ENCODE results near the gene MYO1C.
A peak's percentile ranks its signal among the peaks of the same experiment; 100 is the strongest.

The MYO1C gene

GRCh38 chr17:1481736-1482135 lies 10.8 kb downstream of the MYO1C start:
- peak overlapping the region; percentile 28 for H3K27ac ChIP-seq
- no peak for TF ChIP-seq CTCF (conservative IDR thresholded peaks at IDR 0.05; ENCODE audit: low read depth)
- DNase-seq (ENCODE audit: low spot score): no peak
- CTCF ChIA-PET: no interaction called here
- POLR2A ChIA-PET (ENCODE audit: low non-redundant PET): no interaction called here

GRCh38 chr17:1480747-1481465 lies 11.6 kb downstream of the MYO1C start:
- POLR2A ChIA-PET (ENCODE audit: low non-redundant PET): no interaction called here
- CTCF ChIA-PET: interaction anchor here (0.8 kb wide), 1 partner anchor 31 kb away, joined by 5 read pairs; no protein-coding TSS in a partner anchor
- H3K27ac ChIP-seq: peak overlapping the region; percentile 28
- no peak for TF ChIP-seq CTCF (conservative IDR thresholded peaks at IDR 0.05; ENCODE audit: low read depth)
- DNase-seq (ENCODE audit: low spot score): no peak

GRCh38 chr17:1478418-1478817 lies 14.1 kb downstream of the MYO1C start:
- no peak for TF ChIP-seq CTCF (conservative IDR thresholded peaks at IDR 0.05; ENCODE audit: low read depth)
- CTCF ChIA-PET: no interaction called here
- POLR2A ChIA-PET (ENCODE audit: low non-redundant PET): interaction anchor here (0.5 kb wide), 1 partner anchor 1105 kb away, joined by 3 read pairs; no protein-coding TSS in a partner anchor
- peak overlapping the region; percentile 45 for H3K27ac ChIP-seq
- DNase-seq (ENCODE audit: low spot score): no peak

GRCh38 chr17:1475321-1475854 lies 17.1 kb downstream of the MYO1C start:
- no peak for DNase-seq (ENCODE audit: low spot score)
- TF ChIP-seq CTCF (conservative IDR thresholded peaks at IDR 0.05; ENCODE audit: low read depth): no peak
- ChIA-PET POLR2A (ENCODE audit: low non-redundant PET) (no interaction called here), CTCF (no interaction called here)
- H3K27ac ChIP-seq: 0 out of 2 replicates have a peak overlapping the region, but pooled peaks have one; percentile 12

GRCh38 chr17:1474402-1475189 lies 17.9 kb downstream of the MYO1C start:
- TF ChIP-seq CTCF (conservative IDR thresholded peaks at IDR 0.05; ENCODE audit: low read depth): no peak
- peak overlapping the region; percentile 12; the same call in 1 of the 2 replicates for H3K27ac ChIP-seq
- ChIA-PET CTCF (interaction anchor here (0.5 to 0.6 kb wide), 2 partner anchors 13 to 47 kb away, joined by 3 to 4 read pairs; no protein-coding TSS in a partner anchor), POLR2A (ENCODE audit: low non-redundant PET) (no interaction called here)
- no peak for DNase-seq (ENCODE audit: low spot score)

GRCh38 chr17:1473841-1474240 lies 18.6 kb downstream of the MYO1C start:
- TF ChIP-seq CTCF (conservative IDR thresholded peaks at IDR 0.05; ENCODE audit: low read depth): no peak
- H3K27ac ChIP-seq: peak overlapping the region; percentile 47
- DNase-seq (ENCODE audit: low spot score): no peak
- ChIA-PET CTCF (no interaction called here), POLR2A (ENCODE audit: low non-redundant PET) (no interaction called here)
